Measurements from ENCODE around the gene PIKFYVE.
"Not testable (repeated sequence)": the region's sequence is repeated elsewhere in the genome, so short reads cannot be mapped to it uniquely, and the experiment has no call there.

Gene PIKFYVE

GRCh38 chr2:208386541-208386940 lies 120.5 kb downstream of the PIKFYVE start:
- Histone ChIP-seq H3K27ac (ENCODE audit: low read depth, low read length, severe bottlenecking) (no peak overlapping the region), H3K36me3 (ENCODE audit: control insufficient read depth, insufficient read depth, low read length) (no peaks in the 10 kb centered on the region), H3K9me3 (ENCODE audit: control insufficient read depth, low read length) (no peaks in the 10 kb centered on the region), H3K4me1 (ENCODE audit: control insufficient read depth, insufficient read depth, low read length, poor library complexity, severe bottlenecking) (no peaks in the 10 kb centered on the region), H3K4me3 (ENCODE audit: extremely low read depth, insufficient read depth, low read length, poor library complexity, severe bottlenecking) (no peak overlapping the region)
- WGBS, 2 experiments (ENCODE audit: insufficient coverage in 2 of 2) = no CpG with 5 or more reads among the region's 2 CpGs

- Histone ChIP-seq H3K27ac (ENCODE audit: low read depth, low read length, severe bottlenecking) (no peak overlapping the region), H3K4me1 (ENCODE audit: control insufficient read depth, insufficient read depth, low read length, poor library complexity, severe bottlenecking) (no peaks in the 10 kb centered on the region), H3K36me3 (ENCODE audit: control insufficient read depth, insufficient read depth, low read length) (no peaks in the 10 kb centered on the region), H3K9me3 (ENCODE audit: control insufficient read depth, low read length) (peaks cover 14% of the 10 kb centered on the region), H3K4me3 (ENCODE audit: extremely low read depth, insufficient read depth, low read length, poor library complexity, severe bottlenecking) (no peak overlapping the region)
- 75 to 100% methylated on average over 1 of the region's 3 CpGs for WGBS, 2 experiments (ENCODE audit: insufficient coverage in 2 of 2)
Measured at GRCh38 chr2:208389940-208390339, 123.9 kb downstream of the PIKFYVE start.

DNA sequence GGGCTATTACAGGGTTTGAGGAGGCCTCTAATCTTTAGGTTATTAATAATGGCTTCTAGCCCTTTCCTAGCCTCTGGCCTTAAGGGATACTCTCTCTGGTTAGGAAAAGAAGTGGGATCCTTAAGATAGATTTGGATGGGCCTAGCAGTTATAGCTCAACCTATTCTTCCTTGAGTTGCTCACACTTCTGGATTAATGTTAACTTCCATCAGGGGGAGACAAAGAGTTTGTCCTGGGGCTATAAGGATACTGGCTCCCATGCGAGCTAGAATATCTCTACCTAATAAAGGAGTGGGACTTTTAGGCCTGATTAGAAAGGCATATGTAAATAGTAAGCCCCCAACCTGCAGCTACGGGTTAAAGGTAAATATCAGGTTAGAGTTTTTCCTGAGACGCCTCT lies 126.2 kb downstream of the PIKFYVE start:
- H3K4me1 ChIP-seq (ENCODE audit: control insufficient read depth, insufficient read depth, low read length, poor library complexity, severe bottlenecking) = no peaks in the 10 kb centered on the region
- no peak overlapping the region for H3K27ac ChIP-seq (ENCODE audit: low read depth, low read length, severe bottlenecking)
- 83% methylated on average over 2 of the region's 3 CpGs; no CpG with 5 or more reads in 1 of the 2 experiments for WGBS, 2 experiments (ENCODE audit: insufficient coverage in 2 of 2)
- H3K9me3 ChIP-seq (ENCODE audit: control insufficient read depth, low read length) = peaks cover 14% of the 10 kb centered on the region
- no peaks in the 10 kb centered on the region for H3K36me3 ChIP-seq (ENCODE audit: control insufficient read depth, insufficient read depth, low read length)
- no peak overlapping the region for H3K4me3 ChIP-seq (ENCODE audit: extremely low read depth, insufficient read depth, low read length, poor library complexity, severe bottlenecking)

GRCh38 chr2:208396796-208397195 lies 130.7 kb downstream of the PIKFYVE start:
- peaks cover 14% of the 10 kb centered on the region for H3K9me3 ChIP-seq (ENCODE audit: control insufficient read depth, low read length)
- H3K27ac ChIP-seq (ENCODE audit: low read depth, low read length, severe bottlenecking); H3K36me3 ChIP-seq (ENCODE audit: control insufficient read depth, insufficient read depth, low read length); H3K4me1 ChIP-seq (ENCODE audit: control insufficient read depth, insufficient read depth, low read length, poor library complexity, severe bottlenecking); H3K4me3 ChIP-seq (ENCODE audit: extremely low read depth, insufficient read depth, low read length, poor library complexity, severe bottlenecking): not testable (repeated sequence)
- 83 to 100% methylated on average over 1 of the region's 4 CpGs for WGBS, 2 experiments (ENCODE audit: insufficient coverage in 2 of 2)

DNA sequence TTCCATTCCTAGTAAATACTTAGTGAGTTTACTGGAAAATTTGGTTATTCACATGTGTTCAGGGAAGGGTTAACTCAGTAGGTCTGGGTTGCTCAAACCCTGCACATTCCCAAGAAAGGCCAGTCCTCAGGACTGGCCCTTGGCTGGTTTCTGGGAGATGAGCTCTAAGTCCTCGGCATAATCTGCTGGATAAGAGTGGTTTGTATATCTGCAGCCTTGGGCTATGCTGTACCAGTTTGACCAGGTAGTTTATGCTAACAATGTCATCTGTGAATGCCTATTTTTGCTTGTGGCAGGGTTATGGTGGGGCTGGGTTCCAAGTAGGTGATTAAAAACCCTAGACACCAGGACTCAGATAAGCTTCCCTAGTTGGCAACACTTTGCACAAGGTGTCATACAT lies 133.1 kb downstream of the PIKFYVE start:
- WGBS, 2 experiments (ENCODE audit: insufficient coverage in 2 of 2) = 80% methylated on average over 1 of the region's 1 CpG; no CpG with 5 or more reads in 1 of the 2 experiments
- Histone ChIP-seq H3K9me3 (ENCODE audit: control insufficient read depth, low read length) (peaks cover 3% of the 10 kb centered on the region), H3K36me3 (ENCODE audit: control insufficient read depth, insufficient read depth, low read length) (no peaks in the 10 kb centered on the region), H3K4me1 (ENCODE audit: control insufficient read depth, insufficient read depth, low read length, poor library complexity, severe bottlenecking) (no peaks in the 10 kb centered on the region), H3K4me3 (ENCODE audit: extremely low read depth, insufficient read depth, low read length, poor library complexity, severe bottlenecking) (no peak overlapping the region), H3K27ac (ENCODE audit: low read depth, low read length, severe bottlenecking) (no peak overlapping the region)

GRCh38 chr2:208406474-208407451 lies 140.7 kb downstream of the PIKFYVE start, which contains the start of gene PTH2R:
TSS of gene PTH2R (plus strand) at chr2:208406792. CDS start at chr2:208407044, 252 bp downstream.
- peak within 1 kb of the TSS; percentile 30 for H3K4me3 ChIP-seq (ENCODE audit: extremely low read depth, insufficient read depth, low read length, poor library complexity, severe bottlenecking)

DNA sequence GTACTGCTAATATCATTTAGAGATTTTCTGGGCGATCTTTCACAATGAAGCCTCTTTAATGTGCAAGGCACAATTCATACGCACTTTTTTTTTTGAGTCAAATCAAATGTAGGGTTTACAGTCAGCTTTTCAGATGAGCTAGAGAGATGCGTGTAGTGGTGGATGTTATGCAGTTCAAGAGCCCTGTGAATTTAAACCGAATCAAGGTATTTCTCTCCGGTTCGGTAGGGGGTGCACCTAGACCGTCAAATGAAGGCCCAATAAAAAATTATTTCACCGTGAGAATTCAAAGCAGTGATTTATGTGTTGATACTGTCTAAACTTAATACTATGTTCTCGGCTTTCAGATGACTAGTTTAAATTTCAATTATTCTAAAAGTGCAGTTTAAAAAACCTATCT lies 141.6 kb downstream of the PIKFYVE start:
- H3K9me3 ChIP-seq (ENCODE audit: control insufficient read depth, low read length) = no peaks in the 10 kb centered on the region
- WGBS, 2 experiments (ENCODE audit: insufficient coverage in 2 of 2) = 40 to 56% methylated on average over 3 to 6 of the region's 9 CpGs
- H3K4me1 ChIP-seq (ENCODE audit: control insufficient read depth, insufficient read depth, low read length, poor library complexity, severe bottlenecking) = no peaks in the 10 kb centered on the region
- no peaks in the 10 kb centered on the region for H3K36me3 ChIP-seq (ENCODE audit: control insufficient read depth, insufficient read depth, low read length)
- H3K4me3 ChIP-seq (ENCODE audit: extremely low read depth, insufficient read depth, low read length, poor library complexity, severe bottlenecking) = no peak overlapping the region
- no peak overlapping the region for H3K27ac ChIP-seq (ENCODE audit: low read depth, low read length, severe bottlenecking)

More at GRCh38 chr2:208406474-208407451, 140.7 kb downstream of the PIKFYVE start, which contains the start of gene PTH2R:
- Histone ChIP-seq H3K4me1 (ENCODE audit: control insufficient read depth, insufficient read depth, low read length, poor library complexity, severe bottlenecking) (no peaks in the 10 kb centered on the region), H3K9me3 (ENCODE audit: control insufficient read depth, low read length) (no peaks in the 10 kb centered on the region), H3K36me3 (ENCODE audit: control insufficient read depth, insufficient read depth, low read length) (no peaks in the 10 kb centered on the region), H3K27ac (ENCODE audit: low read depth, low read length, severe bottlenecking) (no peak within 1 kb of the TSS)
- WGBS, 2 experiments (ENCODE audit: insufficient coverage in 2 of 2) = 7 to 10% methylated on average over 72 to 75 of the region's 82 CpGs
